ENCODE data around the gene OR2B2.

- no peak for TF ChIP-seq ZNF488 (tag by site-specific recombination; IDR thresholded peaks at IDR 0.05)
- TF ChIP-seq CTCF (tag by site-specific recombination; IDR thresholded peaks at IDR 0.05), result no peak
Measured at GRCh38 chr6:27948237-27948636, 36.0 kb upstream of the OR2B2 start.

Data from HEK293 (cell line).